HepG2 (cell line): ENCODE results near the gene EIF5B. TPM values are rescaled to one million over a fixed set of nuclear protein-coding genes. Genes with fewer than 3 reads are reported as not detected.

Experiments used
- ATAC-seq: fragments of 200-7000 bp; cut with Tn5 transposase; 3 replicates; pipeline ENCODE4 v1.9.1; 2020; ENCODE audit warnings: mild to moderate bottlenecking, moderate library complexity
- BruUV-seq: library from RNA; stranded (reverse); fragments of 400-500 nt; replicated peaks from 2 replicates; lab custom pipeline; 2021; lab: Mats Ljungman, UMichigan
- CTCF ChIA-PET: fragments of 300-600 bp; formaldehyde crosslinking; extraction: SDS; loops from one replicate; lab custom pipeline; 2021; ENCODE audit warnings: low total read pairs, inconsistent platforms, low intra/inter-chr PET ratio; lab: Yijun Ruan, JAX
- POLR2A ChIA-PET: fragments of 350-600 bp; sonication (Branson Sonifier 250); formaldehyde crosslinking; loops from one replicate; lab custom pipeline; 2020; ENCODE audit warnings: antibody characterized with exemption, inconsistent platforms; lab: Yijun Ruan, JAX
- DNase-seq: peaks from one replicate; pipeline ENCODE4 v3.0.0-alpha.2; 2015; ENCODE audit warnings: low spot score
- FAIRE-seq: peaks from 3 replicates; lab custom pipeline; 2011; peaks lifted over from hg19 to GRCh38; lab: Jason Lieb, UNC
- H2AFZ ChIP-seq: one replicate; pipeline ENCODE4 v1.6.1; 2011; ENCODE audit warnings: low read length, inconsistent platforms
- H3K27ac ChIP-seq: fragments of 300-600 bp; 3 replicates; pipeline ENCODE4 v1.8.0; 2011; ENCODE audit warnings: mixed run types, mild to moderate bottlenecking, mixed read lengths, low read length, inconsistent platforms; ENCODE audit not compliant: insufficient read depth; ENCODE audit errors: extremely low read length
- H3K27me3 ChIP-seq, 2 experiments: fragments of 200-600 bp in 1 of 2; 2 replicates in 1 of 2; 3 replicates in 1 of 2; pipeline versions ENCODE4 v1.6.0 to v1.8.0; 2011; ENCODE audit warnings: low read length in 2 of 2, mild to moderate bottlenecking in 2 of 2, moderate library complexity in 2 of 2, inconsistent platforms in 1 of 2; ENCODE audit not compliant: insufficient read depth in 2 of 2, control insufficient read depth in 1 of 2
- H3K36me3 ChIP-seq, 2 experiments: fragments of 200-600 bp in 1 of 2; replicated peaks in 1 of 2; 2 replicates in 1 of 2; 3 replicates in 1 of 2; pipeline versions ENCODE4 v1.5.1 to v1.8.0; 2011; ENCODE audit warnings: low read length in 2 of 2, inconsistent platforms in 1 of 2; ENCODE audit not compliant: insufficient read depth in 2 of 2, control insufficient read depth in 1 of 2
- H3K4me1 ChIP-seq: 2 replicates; pipeline ENCODE4 v1.5.1; 2012; ENCODE audit warnings: low read length, inconsistent platforms; ENCODE audit not compliant: insufficient read depth
- H3K4me2 ChIP-seq: 2 replicates; pipeline ENCODE4 v1.6.0; 2011; ENCODE audit warnings: low read depth, low read length, inconsistent platforms
- H3K4me3 ChIP-seq, 3 experiments: fragments of 200-600 bp in 1 of 3; sonication (generic), shearing (Covaris generic) in 1 of 3; replicated peaks in 1 of 3; 2 replicates each; pipeline ENCODE4 v1.5.1; 2011 to 2016; ENCODE audit warnings: low read length in 3 of 3, inconsistent platforms in 2 of 3, low read depth in 2 of 3, mild to moderate bottlenecking in 2 of 3, control low read depth in 1 of 3, mixed read lengths in 1 of 3; ENCODE audit not compliant: insufficient read depth in 1 of 3
- H3K79me2 ChIP-seq: one replicate; pipeline ENCODE4 v1.6.1; 2011; ENCODE audit warnings: low read length, inconsistent platforms; ENCODE audit not compliant: insufficient read depth
- H3K9ac ChIP-seq: 2 replicates; pipeline ENCODE4 v1.6.0; 2011; ENCODE audit warnings: mild to moderate bottlenecking, low read depth, low read length, inconsistent platforms; ENCODE audit not compliant: insufficient read depth
- H3K9me3 ChIP-seq: 2 replicates; pipeline ENCODE4 v1.5.1; 2012; ENCODE audit warnings: mild to moderate bottlenecking, low read length
- H4K20me1 ChIP-seq: 2 replicates; pipeline ENCODE4 v1.6.0; 2011; ENCODE audit warnings: inconsistent platforms, mild to moderate bottlenecking, low read length, moderate library complexity; ENCODE audit not compliant: insufficient read depth
- ATF2 ChIP-seq: sonication (generic); formaldehyde crosslinking; IDR thresholded peaks from 2 replicates; pipeline ENCODE4 v1.4.0; 2020; ENCODE audit warnings: missing genetic modification reagents
- HMG20B ChIP-seq: conservative IDR thresholded peaks from 2 replicates; pipeline ENCODE4 v1.6.1; 2016; ENCODE audit warnings: missing genetic modification reagents, missing compliant biosample characterization
- HNF4A ChIP-seq: sonication (generic); formaldehyde crosslinking; IDR thresholded peaks from 2 replicates; pipeline ENCODE4 v1.4.0; 2020; ENCODE audit warnings: missing genetic modification reagents
- HOMEZ ChIP-seq: IDR thresholded peaks from 2 replicates; pipeline ENCODE4 v1.6.1; 2016; ENCODE audit warnings: low read depth
- PAXIP1 ChIP-seq: sonication (generic); formaldehyde crosslinking; conservative IDR thresholded peaks from 2 replicates; pipeline ENCODE4 v1.4.0; 2020; ENCODE audit warnings: mild to moderate bottlenecking, missing genetic modification reagents, moderate library complexity
- POLR2AphosphoS5 ChIP-seq: IDR thresholded peaks from 2 replicates; pipeline ENCODE4 v1.6.1; 2012; ENCODE audit warnings: low read depth, low read length
- SKIL ChIP-seq: sonication (generic); formaldehyde crosslinking; IDR thresholded peaks from 2 replicates; pipeline ENCODE4 v1.8.0; 2022; ENCODE audit warnings: missing genetic modification reagents, mild to moderate bottlenecking, moderate library complexity, borderline replicate concordance
- SSRP1 ChIP-seq: IDR thresholded peaks from 2 replicates; pipeline ENCODE4 v1.6.1; 2016; ENCODE audit warnings: control low read depth
- TIGD3 ChIP-seq: sonication (generic); formaldehyde crosslinking; IDR thresholded peaks from 2 replicates; pipeline ENCODE4 v1.5.1; 2020; ENCODE audit warnings: mild to moderate bottlenecking, missing genetic modification reagents, borderline replicate concordance
- ZNF776 ChIP-seq: sonication (generic); formaldehyde crosslinking; IDR thresholded peaks from 2 replicates; pipeline ENCODE4 v1.4.0; 2020; ENCODE audit warnings: mild to moderate bottlenecking, missing genetic modification reagents
- WGBS: methylation state at CpG from one replicate; pipeline ENCODE4 v1.1.6; 2017; ENCODE audit warnings: low lambda C conversion rate; 5-methylcytosine and 5-hydroxymethylcytosine counted together
- in situ Hi-C: cut with HindIII; loops from 2 replicates; pipeline ENCODE4 v1.10.0; 2017; ENCODE audit warnings: low pct_unique_long_range_greater_than_20kb; ENCODE audit not compliant: extremely low pct_ligation_motif_present
- intact Hi-C: fragments of 100-400 bp; cut with micrococcal nuclease; formaldehyde crosslinking; loops from one replicate; pipeline ENCODE4 v1.10.0; 2022; ENCODE audit not compliant: unreplicated experiment
- polyA plus RNA-seq, 8 experiments: library from polyadenylated mRNA; depleted of rRNA in 3 of 8; stranded (reverse) in 7 of 8; unstranded in 1 of 8; fragments of >200 nt; fragmentation: Illumina TruSeq in 4 of 8; extraction: Trizol in 4 of 8; gene quantifications; 2 replicates each; pipeline versions ENCODE4 v1.2.1 to v1.2.3, GENCODE V29; 2011 to 2016; ENCODE audit warnings: low read depth in 4 of 8, missing spikeins in 1 of 8, mixed read lengths in 1 of 8; ENCODE audit not compliant: insufficient read depth in 1 of 8
- total RNA-seq, 5 experiments: library from RNA; depleted of rRNA; stranded (reverse); fragments of >200 nt; fragmentation: Illumina TruSeq; extraction: Trizol; gene quantifications; 2 replicates each; pipeline ENCODE4 v1.2.3, GENCODE V29; 2016; ENCODE audit warnings: low read depth in 1 of 5

The EIF5B gene
- total and polyA plus RNA-seq, 2 of the 13 experiments (the other 11 are each of a cell fraction or from before 2014, with no cell fraction given) = 8.8 to 32.1 TPM

- peak; percentile 68 for TF ChIP-seq PAXIP1 (CRISPR knock-in tag)
- no peak for TF ChIP-seq HMG20B (CRISPR knock-in tag)
- TF ChIP-seq HOMEZ (CRISPR knock-in tag) = peak; percentile 35; the same call in 1 of the 2 replicates
- TF ChIP-seq SSRP1 (CRISPR knock-in tag) = no peak
- peak; percentile 62 for TF ChIP-seq HNF4A (CRISPR knock-in tag)
Measured at GRCh38 chr2:99382143-99382542, 45.0 kb downstream of the EIF5B start (continued).

GRCh38 chr2:99386011-99386410 is 48.8 kb downstream of the EIF5B start:
- peaks cover 12 to 62% of the 10 kb centered on the region in 2 experiments for H3K36me3 ChIP-seq
- H3K27me3 ChIP-seq = no peaks in the 10 kb centered on the region
- 98% methylated on average over 2 of the region's 2 CpGs for WGBS
- CTCF ChIA-PET = no interaction called here
- no peak overlapping the region for H2AFZ ChIP-seq
- no peaks in the 10 kb centered on the region for H3K9me3 ChIP-seq
- no TSS peak for BruUV-seq
- no peak overlapping the region for H3K27ac ChIP-seq
- H3K9ac ChIP-seq = no peak overlapping the region
- in situ Hi-C loops = no loop called here
- FAIRE-seq (no peak), ATAC-seq (no peak), DNase-seq (no peak)
- H3K4me2 ChIP-seq = no peak overlapping the region
- POLR2A ChIA-PET = no interaction called here
- intact Hi-C loops = loop anchor here (10.0 kb wide), 1 partner anchor 141 kb away; no protein-coding TSS in a partner anchor
- no peaks in the 10 kb centered on the region for H3K79me2 ChIP-seq
- H3K4me3 ChIP-seq = no peak overlapping the region
- H4K20me1 ChIP-seq = no peaks in the 10 kb centered on the region
- H3K4me1 ChIP-seq = peaks cover 15% of the 10 kb centered on the region
- no peak for TF ChIP-seq POLR2AphosphoS5
- no peak for TF ChIP-seq ZNF776 (CRISPR knock-in tag)
- no peak for TF ChIP-seq SKIL (CRISPR knock-in tag)
- no peak for TF ChIP-seq ATF2 (CRISPR knock-in tag)
- no peak for TF ChIP-seq TIGD3 (CRISPR knock-in tag)
